GM19351 (cell line): ENCODE measurements around the gene CBL.
"Not testable (repeated sequence)": the region's sequence is repeated elsewhere in the genome, so short reads cannot be mapped to it uniquely, and the experiment has no call there.

Experiments
- ATAC-seq: cut with Tn5 transposase; IDR thresholded peaks from one replicate; pipeline ENCODE4 v1.9.1; 2021; ENCODE audit warnings: mild to moderate bottlenecking, moderate library complexity; ENCODE audit not compliant: unreplicated experiment

CBL gene

DNA sequence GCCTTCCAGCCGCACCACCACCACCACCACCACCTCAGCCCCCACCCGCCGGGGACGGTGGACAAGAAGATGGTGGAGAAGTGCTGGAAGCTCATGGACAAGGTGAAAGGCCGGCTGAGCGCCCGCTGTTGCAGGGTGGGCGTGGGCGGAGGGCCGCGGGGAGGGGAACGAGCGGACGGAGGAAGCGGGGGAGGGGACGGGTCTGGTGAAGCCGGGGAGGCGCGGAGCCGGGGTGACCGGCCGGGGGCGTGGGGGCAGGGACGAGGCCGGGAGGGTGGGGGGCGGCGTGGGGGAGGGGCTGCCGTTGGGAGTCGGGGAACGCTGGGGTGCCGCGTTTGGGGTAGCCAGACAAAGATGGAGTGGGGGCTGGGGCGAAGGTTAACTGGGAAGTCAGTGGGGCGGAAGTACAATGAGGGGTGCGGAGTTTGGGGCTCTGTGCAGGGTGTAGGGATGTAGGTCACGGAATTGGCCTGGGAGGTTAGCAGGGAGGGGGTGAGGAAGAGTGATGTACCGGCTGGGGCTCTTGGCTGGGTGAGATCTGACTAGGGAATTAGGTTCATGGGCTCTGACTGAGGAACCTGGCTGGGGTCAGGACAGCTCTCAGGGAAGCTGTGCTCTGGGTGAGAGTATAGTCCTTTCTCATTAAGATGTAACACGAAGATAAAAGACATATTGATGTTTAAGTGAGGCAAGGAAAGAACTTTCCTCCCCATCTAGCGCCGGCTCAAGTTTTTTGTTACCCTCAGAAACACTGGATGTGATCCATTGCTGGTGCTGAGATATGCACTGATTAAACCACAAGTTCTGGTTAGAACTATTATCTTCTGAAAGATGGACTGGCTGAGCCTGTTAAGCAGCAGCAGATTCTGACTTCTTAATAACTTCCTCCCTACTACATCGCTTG lies 624 bp downstream of the CBL start:
- ATAC-seq: peak; percentile 33

DNA sequence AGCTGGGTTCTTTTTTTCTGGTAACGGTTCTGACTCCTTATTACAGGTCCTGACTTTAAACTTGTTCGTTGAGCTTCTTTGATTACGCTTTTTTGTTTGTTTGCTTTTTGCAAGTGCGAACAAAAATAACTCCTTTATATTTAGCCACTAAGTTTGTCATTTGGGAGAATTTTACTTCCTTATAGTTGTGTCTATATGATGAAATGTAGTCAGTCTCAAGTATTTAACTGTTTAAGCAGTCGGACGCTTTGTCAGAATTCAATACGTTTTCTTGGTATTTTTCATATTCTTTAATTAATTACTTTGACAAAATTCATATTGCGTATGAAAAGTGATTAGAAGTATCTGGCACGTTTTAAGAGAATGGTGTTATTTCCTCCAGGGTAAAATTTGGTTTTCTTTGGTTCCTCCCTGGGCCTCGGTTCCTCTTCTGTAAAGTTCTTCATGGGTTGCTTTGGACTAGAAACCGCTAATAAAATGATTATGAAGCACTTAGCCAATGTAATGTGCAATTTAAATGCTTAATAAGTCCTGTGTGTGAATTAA lies 1.3 kb downstream of the CBL start:
- no peak for ATAC-seq

DNA sequence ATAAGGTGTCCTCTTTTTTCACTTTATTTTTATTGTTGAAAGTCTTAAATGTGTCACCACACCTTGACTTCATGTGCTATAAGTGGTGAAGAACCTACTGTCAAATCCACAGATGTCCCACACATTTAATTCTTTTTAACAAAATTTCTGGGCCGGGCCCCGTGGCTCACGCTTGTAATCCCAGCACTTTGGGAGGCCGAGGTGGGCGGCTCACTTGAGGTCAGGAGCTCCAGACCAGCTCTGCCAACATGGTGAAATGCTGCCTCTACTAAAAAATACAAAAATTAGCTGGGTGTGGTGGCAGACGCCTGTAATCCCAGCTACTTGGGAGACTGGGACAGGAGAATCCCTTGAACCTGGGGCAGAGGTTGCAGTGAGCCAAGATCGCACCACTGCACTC lies 3.0 kb downstream of the CBL start:
- no peak for ATAC-seq

DNA sequence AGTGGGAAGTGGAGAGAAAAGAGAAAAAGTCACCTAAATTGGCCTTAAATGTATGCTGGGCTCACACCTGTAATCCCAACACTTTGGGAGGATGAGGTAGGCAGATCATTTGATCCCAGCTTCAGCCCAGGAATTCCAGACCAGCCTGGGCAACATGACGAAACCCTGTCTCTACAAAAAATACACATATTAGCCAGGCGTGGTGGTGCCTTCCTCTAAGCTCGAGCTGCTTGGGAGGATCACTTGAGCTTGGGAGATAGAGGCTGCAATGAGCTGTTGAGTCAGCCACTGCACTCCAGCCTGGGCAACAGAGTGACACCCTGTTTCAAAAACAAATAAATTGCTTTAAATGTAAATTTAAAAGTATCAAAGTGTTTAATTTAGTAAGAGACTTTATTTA lies 3.9 kb downstream of the CBL start:
- no peak for ATAC-seq

DNA sequence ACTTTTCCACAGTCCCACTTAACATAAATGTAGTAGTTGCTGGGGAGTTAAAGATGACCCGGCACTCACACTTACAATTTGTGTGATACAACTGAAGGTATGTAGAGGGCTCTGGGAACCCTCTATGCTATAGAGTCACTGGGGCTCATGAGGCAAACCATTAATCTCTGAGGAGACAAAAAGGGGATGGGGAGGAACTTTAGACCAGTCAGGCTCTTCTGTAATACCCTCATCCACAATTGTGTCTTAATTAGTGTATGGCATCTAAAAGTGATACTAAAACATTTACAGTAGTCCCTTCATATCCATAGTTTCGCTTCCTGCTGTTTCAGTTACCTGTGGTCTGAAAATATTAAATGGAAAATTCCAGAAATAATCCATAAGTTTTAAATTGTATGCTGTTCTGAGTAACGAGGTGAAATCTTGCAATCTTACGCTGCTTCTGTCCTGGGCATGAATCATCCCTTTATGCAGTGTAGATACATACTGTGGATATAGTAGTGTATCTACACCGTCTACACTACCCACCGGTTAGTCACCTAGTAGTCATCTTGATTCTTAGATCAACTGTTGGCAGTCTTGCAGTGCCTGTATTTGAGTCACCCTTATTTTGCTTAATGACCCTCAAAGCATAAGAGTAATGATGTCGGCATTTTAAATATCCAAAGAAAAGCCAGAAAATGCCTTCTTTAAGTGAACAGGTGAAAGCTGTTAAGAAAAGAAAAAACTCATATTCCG lies 12.2 kb downstream of the CBL start:
- no peak for ATAC-seq

DNA sequence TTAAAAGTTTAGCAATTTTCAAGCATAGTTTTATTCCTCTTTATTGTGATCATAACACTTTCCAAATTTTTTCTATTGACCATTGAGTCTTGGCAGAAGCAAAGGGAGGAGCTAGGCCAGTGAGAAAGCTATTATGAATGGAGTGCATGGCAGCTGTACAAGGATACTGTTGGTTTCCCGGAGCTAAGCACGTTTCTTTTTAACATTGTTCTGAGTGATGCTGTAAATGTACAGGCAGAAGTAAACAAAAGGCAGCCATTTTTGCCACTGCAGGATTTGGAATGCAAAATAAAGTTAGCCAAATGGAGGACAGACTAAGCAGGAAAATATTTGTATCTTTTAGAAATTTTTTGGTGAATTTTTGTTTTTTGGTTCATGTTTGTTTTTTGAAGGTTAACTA lies 16.2 kb downstream of the CBL start:
- no peak for ATAC-seq

DNA sequence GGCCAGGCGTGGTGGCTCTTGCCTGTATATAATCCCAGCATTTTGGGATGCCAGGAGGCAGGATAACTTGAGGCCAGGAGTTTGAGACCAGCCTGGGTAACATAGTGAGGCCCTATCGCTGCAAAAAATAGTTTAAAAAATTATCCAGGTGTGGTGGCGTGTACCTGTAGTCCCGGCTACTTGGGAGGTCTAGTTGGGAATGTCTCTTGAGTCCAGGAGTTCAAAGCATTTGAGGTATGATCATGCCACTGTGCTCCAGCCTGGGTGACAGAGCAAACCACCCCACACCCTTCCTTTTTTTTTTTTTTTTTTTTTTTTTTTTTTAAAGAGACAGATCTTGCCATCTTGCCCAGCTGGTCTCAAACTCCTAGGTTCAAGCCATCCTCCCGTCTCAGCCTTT lies 16.8 kb downstream of the CBL start:
- ATAC-seq: no peak

DNA sequence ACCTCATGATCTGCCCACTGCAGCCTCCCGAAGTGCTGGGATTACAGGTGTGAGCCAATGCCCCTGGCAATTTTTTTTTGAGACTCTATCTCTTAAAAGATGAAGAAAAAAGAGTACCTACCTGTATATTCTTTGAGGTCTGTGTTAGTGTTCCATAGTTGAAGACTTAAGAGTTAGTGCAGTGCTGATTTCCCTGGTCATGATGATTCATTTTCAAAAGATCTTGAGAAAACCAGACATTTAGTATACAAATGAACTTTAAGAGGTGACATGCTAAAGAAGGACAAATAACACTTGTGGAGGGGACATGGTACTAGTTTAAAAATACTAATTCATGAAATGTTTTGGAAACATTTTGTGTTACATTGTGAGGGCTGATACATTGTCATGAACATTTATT lies 17.7 kb downstream of the CBL start:
- ATAC-seq: no peak

DNA sequence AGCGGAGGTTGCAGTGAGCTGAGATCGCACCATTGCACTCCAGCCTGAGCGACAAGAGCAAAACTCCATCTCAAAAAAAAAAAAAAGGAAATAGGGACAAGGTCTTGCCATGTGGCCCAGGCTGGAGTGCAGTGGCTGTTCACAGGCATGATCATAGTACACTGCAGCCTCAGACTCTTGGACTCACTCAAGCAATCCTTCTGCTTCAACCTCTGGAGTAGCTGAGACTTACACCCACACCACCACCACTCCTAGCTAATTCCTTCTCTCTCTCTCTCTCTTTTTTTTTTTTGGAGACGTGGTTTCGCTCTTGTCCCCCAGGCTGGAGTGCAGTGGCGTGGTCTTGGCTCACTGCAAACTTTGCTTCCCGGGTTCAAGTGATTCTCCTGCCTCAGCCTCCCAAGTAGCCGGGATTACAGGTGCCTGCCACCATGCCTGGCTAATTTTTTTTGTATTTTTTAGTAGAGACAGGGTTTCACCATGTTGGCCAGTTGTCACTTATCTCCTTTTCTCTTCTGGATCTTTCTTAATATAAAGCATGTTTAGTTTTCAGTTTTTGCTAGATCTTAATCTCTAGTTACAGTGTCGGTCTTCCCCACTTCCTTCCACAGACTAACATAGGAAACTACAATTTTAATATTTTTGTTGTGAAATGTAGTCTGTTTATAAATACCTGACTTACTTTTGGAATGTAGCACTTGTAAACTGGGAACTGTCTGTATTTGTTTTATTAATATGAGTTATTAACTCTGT lies 22.6 kb downstream of the CBL start:
- ATAC-seq: not testable (repeated sequence)

DNA sequence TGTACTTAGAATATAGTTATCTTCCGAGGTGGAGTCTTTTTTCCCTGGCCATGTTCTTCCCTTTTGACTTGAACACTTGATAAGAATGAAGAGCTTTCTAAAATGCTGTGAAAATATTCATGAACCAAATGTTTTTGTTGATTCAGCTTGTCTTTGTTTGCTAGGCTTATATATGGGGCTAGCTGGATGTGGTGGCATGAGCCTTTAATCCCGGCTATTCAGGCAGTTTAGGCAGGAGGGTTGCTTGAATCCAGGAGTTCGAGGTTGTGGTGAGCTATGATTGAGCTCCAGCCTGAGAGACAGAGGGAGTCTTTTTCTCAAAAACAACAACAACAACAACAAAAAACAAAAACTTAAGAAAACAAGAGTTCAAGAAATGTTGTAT lies 23.1 kb downstream of the CBL start:
- ATAC-seq: no peak

DNA sequence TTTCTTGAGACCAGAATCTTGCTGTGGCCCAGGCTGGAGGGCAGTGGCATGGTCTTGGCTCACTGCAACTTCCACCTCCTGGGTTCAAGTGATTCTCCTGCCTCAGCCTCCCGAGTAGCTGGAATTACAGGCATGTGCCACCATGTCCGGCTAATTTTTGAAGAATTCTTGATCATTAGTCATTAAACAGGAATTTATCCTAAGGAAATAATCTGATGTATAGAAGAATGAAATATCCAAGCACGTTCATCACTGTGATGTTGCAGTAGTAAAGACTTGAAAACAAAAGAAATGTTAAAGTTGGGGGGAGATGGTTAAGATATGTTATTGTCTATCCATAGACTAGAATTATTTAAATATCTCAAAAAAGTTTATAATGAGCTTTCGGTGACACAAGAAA lies 23.6 kb downstream of the CBL start:
- ATAC-seq: no peak

DNA sequence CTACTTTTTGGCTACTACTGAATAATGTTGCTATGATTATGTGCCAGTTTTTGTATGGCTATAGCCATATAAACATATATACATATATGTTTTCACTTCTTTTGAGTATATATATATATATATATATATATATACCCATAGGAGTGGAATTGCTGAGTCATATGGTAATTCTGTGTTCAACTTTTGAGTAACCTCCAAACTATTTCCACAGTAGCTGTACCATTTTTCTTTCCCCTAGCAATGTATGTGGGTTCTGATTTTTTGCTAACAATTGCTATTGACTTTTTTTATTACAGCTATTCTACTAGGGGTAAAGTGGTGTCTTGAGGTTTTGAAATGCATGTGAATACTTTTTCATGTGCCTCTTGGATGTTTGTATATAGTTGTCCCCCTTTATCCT lies 30.4 kb downstream of the CBL start:
- ATAC-seq: no peak

DNA sequence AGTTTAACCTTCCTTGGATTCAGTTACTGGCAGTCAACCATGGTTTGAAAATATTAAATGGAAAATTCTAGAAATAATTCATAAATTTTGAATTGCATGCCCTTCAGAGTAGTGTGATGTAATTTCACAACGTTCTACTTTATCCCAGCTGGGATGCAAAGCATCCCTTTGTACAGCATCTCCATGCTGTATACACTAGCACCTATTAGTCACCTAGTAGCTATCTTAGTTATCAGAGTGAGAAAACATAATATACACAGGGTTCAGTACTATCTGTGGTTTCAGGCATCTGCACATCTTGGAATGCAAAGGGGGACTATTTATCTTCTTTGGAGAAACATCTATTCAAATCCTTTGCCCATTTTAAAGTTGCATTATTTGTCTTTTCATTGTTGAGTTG lies 30.8 kb downstream of the CBL start:
- ATAC-seq: no peak

DNA sequence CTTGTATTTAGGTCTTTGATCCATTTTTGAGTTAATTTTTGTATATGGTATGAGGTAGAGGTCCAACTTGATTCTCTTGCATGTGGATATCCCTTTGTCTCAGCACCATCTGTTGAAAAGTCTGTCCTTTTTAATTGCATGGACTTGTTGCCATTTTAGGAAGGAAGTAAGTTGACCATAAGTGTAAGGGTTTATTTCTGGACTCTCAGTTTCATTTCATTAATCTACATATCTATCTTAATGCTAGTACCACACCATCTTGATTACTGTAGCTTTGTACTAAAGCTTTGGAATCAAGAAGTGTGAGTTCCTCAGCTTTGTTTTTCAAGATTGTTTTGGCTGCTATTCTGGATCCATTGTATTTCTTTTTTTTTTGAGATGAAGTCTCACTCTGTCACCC lies 31.4 kb downstream of the CBL start:
- no peak for ATAC-seq

DNA sequence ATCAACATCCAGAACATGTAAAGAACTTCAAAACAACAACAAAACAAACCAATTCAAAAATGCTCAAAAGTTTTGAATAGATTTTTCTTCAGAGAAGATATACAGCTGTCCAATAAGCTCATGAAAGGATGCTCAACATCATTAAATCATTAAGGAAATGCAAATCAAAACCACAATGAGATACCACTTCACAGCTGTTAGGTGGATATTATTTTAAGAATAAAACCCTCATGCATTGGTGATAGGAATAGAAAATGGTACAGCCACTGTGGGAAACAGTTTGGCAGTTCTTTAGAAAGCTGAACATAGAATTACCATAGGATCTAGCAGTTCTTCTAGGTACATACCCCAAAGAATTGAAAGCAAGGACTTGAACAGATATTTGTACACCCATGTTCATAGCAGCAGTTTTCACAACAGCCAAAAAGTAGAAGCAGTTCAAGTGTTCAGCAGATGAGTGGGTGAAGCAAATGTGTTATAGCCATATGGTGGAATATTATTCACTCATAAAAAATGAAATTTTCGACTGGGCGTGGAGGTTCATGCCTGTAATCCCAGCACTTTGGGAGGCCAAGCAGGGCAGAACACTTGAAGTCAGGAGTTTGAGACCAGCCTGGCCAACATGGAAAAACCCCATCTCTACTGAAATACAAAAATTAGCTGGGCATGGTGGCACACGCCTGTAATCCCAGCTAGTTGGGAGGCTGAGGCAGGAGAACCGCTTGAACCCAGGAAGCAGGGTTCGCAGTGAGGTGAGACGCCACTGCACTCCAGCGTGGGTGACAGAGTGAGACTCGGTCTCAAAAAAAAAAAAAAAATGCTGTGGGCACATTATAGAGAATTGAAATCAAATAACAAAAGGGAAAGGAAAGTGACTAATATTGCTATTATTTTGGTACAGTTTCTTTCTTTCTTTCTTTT lies 42.9 kb downstream of the CBL start:
- ATAC-seq: no peak

DNA sequence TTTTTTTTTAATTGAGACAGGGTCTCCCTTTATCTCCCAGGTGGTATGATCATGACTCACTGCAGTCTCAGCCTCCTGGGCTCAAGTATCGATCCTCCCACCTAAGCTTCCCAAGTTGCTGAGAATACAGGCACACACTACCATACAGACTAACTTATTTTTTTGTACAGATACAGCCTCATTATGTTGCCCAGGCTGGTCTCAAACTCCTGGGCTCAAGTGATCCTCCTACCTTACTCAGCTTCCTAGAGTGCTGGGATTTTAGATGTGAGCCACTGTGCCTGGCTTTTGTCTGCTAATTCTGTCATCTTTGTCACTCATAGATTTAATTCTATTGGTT lies 43.5 kb downstream of the CBL start:
- no peak for ATAC-seq

DNA sequence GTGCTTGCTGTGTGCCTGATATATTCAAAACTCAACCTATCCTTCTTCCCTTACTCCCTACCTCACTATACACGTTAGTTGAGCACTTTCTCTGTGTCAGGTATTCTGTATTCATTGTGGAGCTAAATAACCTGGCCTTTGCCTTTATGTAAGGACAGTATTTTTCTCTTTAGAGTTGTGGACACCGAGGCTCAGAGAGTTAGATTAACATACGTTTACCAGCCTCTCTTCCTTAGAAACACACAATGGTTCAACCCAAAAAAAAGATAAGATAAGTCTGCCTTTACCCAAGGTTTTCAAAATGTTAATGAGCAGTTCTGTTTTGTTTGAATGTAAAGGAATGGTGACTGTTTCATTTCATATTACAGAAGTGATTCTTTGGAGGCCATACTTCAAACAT lies 45.0 kb downstream of the CBL start:
- no peak for ATAC-seq

DNA sequence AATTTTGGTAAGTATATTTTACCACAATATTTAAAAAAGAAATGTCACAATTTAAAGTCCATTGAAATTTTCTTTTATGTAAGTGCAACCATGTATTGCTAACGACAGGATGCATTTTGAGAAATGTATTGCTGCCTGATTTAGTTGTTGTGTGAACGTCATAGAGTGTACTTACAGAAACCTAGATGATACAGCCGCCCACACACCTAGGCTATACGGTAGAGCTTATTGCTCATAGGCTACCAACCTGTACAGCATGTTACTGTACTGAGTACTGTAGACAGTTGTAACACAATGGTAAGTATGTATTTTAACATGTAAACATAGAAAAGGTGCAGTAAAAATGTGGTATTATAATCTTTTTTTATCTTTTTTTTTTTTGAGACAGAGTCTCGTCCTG lies 48.1 kb downstream of the CBL start:
- no peak for ATAC-seq

DNA sequence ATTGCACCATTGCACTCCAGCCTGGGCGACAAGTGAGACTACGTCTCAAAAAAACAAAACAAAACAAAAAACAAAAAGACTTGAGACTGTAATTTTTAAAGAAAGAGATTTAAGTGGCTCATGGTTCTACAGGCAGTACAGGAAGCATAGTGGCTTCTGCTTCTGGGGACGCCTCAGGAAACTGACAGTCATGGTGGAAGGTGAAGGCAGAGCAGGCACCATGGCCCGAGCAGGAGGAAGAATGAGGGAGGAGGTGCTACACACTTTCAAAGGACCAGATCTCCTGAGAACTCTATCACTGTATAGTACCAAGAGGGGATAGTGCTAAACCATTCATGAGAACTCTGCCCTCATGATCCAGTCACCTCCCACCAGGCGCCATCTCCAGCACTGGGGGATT lies 52.0 kb downstream of the CBL start:
- no peak for ATAC-seq

DNA sequence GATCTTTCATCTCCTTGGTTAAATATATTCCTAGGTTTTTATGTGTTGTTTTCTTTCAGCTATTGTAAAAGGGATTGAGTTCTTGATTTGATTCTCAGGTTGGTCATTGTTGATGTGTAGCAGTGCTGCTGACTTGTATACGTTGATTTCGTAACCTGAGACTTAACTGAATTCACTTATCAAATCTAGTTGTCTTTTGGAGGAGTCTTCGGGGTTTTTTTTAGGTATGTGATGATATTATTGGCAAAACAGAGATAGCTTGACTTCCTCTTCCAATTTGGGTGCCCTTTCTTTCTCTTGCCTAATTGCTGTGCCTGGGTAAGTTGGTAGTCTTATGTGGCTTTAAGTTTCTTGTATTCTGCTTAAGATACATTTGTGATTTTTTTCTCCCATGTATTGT lies 52.8 kb downstream of the CBL start:
- no peak for ATAC-seq
